Head of caudate nucleus (tissue), 42 donors: ENCODE measurements around the gene CIBAR2.

ENCODE experiments used
- DNase-seq, 42 donors: peaks; one replicate each; pipeline versions ENCODE4 v3.0.0 to v3.0.0-alpha.2; 2020 to 2021; ENCODE audit warnings: mixed read lengths in 7 of 42
- intact Hi-C: fragments of 100-400 bp; cut with DNase I; formaldehyde crosslinking; loops from one replicate; pipeline ENCODE4 v1.15.0; 2022

The CIBAR2 gene

GRCh38 chr16:85112364-85112763, at the start of gene CIBAR2:
Gene CIBAR2, minus strand, starts transcription at chr16:85112472. Its CDS starts 120 bp downstream, at chr16:85112352.
- no peak for DNase-seq
- intact Hi-C loops = loop anchor here (10.0 kb wide), 1 partner anchor 132 kb away; no protein-coding TSS in a partner anchor

GRCh38 chr16:85159179-85159980, 47.1 kb upstream of the CIBAR2 start:
- DNase-seq = no peak

GRCh38 chr16:85158743-85159178, 46.5 kb upstream of the CIBAR2 start:
- DNase-seq = no peak
- intact Hi-C loops = no loop called here

More at GRCh38 chr16:85159179-85159980, 47.1 kb upstream of the CIBAR2 start:
- intact Hi-C loops = no loop called here

- intact Hi-C loops = no loop called here
- DNase-seq = peak in 1 of 42 donors; percentile 21
These were observed 45.8 kb upstream of the CIBAR2 start for GRCh38 chr16:85157813-85158742.

- intact Hi-C loops = no loop called here
- no peak for DNase-seq
These were observed 45.1 kb upstream of the CIBAR2 start for GRCh38 chr16:85157372-85157771.

- DNase-seq = no peak
- intact Hi-C loops = no loop called here
These were observed 44.6 kb upstream of the CIBAR2 start for GRCh38 chr16:85156869-85157268.

GRCh38 chr16:85156440-85156839, 44.2 kb upstream of the CIBAR2 start:
- no peak for DNase-seq
- intact Hi-C loops = no loop called here

- intact Hi-C loops = no loop called here
- no peak for DNase-seq
These were observed 41.4 kb upstream of the CIBAR2 start for GRCh38 chr16:85153656-85154091.

- no peak for DNase-seq
- intact Hi-C loops = no loop called here
These were observed 40.8 kb upstream of the CIBAR2 start for GRCh38 chr16:85153046-85153445.

- no peak for DNase-seq
- intact Hi-C loops = no loop called here
These were observed 40.2 kb upstream of the CIBAR2 start for GRCh38 chr16:85152414-85153030.

GRCh38 chr16:85151603-85152413, 39.5 kb upstream of the CIBAR2 start:
- peak in 28 of 42 donors; percentile 24 to 79 (median 54) for DNase-seq
- intact Hi-C loops = no loop called here

- intact Hi-C loops = no loop called here
- no peak for DNase-seq
These were observed 38.9 kb upstream of the CIBAR2 start for GRCh38 chr16:85151079-85151602.

- no peak for DNase-seq
These were observed 38.2 kb upstream of the CIBAR2 start for GRCh38 chr16:85150331-85150940.

GRCh38 chr16:85149776-85150175, 37.5 kb upstream of the CIBAR2 start:
- intact Hi-C loops = no loop called here
- peak in 36 of 42 donors; percentile 17 to 84 (median 58) for DNase-seq

More at GRCh38 chr16:85150331-85150940, 38.2 kb upstream of the CIBAR2 start:
- intact Hi-C loops = no loop called here

GRCh38 chr16:85148931-85149330, 36.7 kb upstream of the CIBAR2 start:
- DNase-seq = no peak
- intact Hi-C loops = no loop called here

GRCh38 chr16:85146922-85147651, 34.8 kb upstream of the CIBAR2 start:
- intact Hi-C loops = no loop called here
- DNase-seq = no peak

GRCh38 chr16:85146532-85146797, 34.2 kb upstream of the CIBAR2 start:
- no peak for DNase-seq
- intact Hi-C loops = no loop called here
